ENCODE data around the gene JAML. TPM values are rescaled to one million over a fixed set of nuclear protein-coding genes. Genes with fewer than 3 reads are reported as not detected.

Gene JAML
- total RNA-seq, 6 experiments from 2014 or later = not detected

DNA sequence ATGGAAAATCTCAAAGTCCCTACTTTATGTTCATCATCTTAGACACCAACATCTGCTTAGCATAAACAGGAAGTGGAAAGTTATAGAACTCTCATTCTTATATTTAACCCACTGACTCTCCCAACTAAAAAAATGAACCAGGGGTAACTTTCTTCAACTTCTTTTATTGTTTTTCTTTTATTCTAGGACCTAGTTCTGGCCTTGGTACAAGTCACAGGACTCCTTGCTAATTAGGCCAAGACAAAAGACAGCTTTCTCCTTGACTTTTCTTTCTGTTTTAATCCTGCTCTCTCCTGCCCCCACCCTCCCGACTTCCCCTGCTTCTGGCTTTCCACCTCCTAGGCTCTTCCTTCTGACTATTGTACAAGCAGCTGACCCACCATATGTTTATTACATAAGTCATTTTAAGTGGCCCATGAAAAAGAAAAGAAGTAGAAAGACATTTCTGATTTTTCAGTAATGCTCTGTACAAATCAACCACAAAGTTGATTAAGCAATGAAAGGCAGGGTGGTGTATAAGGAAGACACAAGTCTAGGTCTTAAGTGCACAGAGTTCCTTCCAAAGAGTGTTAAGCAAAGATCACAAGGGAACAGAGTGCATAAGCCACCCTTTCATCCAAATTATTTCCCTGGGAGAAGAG lies 18.3 kb downstream of the JAML start:
- Mint-ChIP-seq H3K36me3 (ENCODE audit: low read depth) (no peaks in the 10 kb centered on the region), H3K9me3 (no peaks in the 10 kb centered on the region), H3K27me3 (ENCODE audit: insufficient read depth) (peaks cover 18% of the 10 kb centered on the region), H3K4me1 (ENCODE audit: low read depth) (no peaks in the 10 kb centered on the region), H3K4me3 (no peak overlapping the region), H3K27ac (no peak overlapping the region)
- no peak for DNase-seq
- TF ChIP-seq CTCF (IDR thresholded peaks at IDR 0.05) = no peak

DNA sequence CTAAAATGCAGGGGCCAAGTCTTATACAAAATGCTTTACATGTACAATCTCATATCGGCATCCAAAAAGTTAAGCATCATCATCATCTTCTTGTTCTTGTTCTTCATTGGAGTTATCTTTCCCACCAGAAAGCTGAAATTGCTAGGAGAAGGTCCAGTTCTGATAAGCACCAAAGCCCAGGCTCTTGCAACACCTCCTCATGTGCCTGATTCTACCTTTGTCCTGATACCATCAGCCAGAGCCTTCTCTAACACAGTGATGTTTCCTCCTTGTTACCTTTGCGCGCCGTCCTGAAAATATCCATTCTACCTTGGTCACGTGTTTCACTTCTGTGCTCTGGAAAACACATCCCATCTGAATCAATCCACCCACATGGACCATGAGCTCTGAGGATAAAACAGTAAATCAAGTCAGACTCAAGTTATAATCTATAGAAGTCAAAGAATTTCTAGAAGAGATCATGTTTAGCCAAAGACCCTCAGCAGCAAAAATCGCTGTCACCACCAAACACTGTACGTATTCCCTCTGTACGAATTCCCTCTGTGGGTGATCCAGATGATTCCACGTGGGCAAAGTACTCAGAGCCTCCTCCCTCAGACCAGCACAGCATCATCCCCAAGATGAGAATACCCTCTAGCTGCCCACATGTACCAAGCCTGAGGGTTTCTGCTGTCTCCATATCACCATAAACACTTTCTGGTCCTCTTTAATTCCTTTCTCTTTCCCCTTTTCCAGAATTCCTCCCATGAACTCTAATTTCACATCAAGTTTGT lies 19.0 kb downstream of the JAML start:
- Mint-ChIP-seq H3K36me3 (ENCODE audit: low read depth) (no peaks in the 10 kb centered on the region), H3K9me3 (no peaks in the 10 kb centered on the region), H3K27ac (no peak overlapping the region), H3K27me3 (ENCODE audit: insufficient read depth) (peaks cover 15% of the 10 kb centered on the region), H3K4me3 (no peak overlapping the region), H3K4me1 (ENCODE audit: low read depth) (no peaks in the 10 kb centered on the region)
- TF ChIP-seq CTCF (IDR thresholded peaks at IDR 0.05) = no peak
- DNase-seq = no peak

GRCh38 chr11:118202599-118203422 lies 22.0 kb downstream of the JAML start:
- H3K27me3 Mint-ChIP-seq (ENCODE audit: insufficient read depth) = peaks cover 11% of the 10 kb centered on the region
- no peak for TF ChIP-seq CTCF (IDR thresholded peaks at IDR 0.05)
- no peak for DNase-seq
- H3K4me1 Mint-ChIP-seq (ENCODE audit: low read depth) = 0 out of 2 replicates have a peak, but pooled peaks cover 4% of the 10 kb centered on the region
- H3K36me3 Mint-ChIP-seq (ENCODE audit: low read depth) = no peaks in the 10 kb centered on the region
- H3K9me3 Mint-ChIP-seq = no peaks in the 10 kb centered on the region
- no peak overlapping the region for H3K27ac Mint-ChIP-seq
- H3K4me3 Mint-ChIP-seq = no peak overlapping the region

- Mint-ChIP-seq H3K4me1 (ENCODE audit: low read depth) (0 out of 2 replicates have a peak, but pooled peaks cover 4% of the 10 kb centered on the region), H3K9me3 (no peaks in the 10 kb centered on the region), H3K36me3 (ENCODE audit: low read depth) (no peaks in the 10 kb centered on the region), H3K27me3 (ENCODE audit: insufficient read depth) (peaks cover 12% of the 10 kb centered on the region), H3K27ac (no peak overlapping the region), H3K4me3 (no peak overlapping the region)
- no peak for DNase-seq
- no peak for TF ChIP-seq CTCF (IDR thresholded peaks at IDR 0.05)
Observed at GRCh38 chr11:118201966-118202365, 22.8 kb downstream of the JAML start.

DNA sequence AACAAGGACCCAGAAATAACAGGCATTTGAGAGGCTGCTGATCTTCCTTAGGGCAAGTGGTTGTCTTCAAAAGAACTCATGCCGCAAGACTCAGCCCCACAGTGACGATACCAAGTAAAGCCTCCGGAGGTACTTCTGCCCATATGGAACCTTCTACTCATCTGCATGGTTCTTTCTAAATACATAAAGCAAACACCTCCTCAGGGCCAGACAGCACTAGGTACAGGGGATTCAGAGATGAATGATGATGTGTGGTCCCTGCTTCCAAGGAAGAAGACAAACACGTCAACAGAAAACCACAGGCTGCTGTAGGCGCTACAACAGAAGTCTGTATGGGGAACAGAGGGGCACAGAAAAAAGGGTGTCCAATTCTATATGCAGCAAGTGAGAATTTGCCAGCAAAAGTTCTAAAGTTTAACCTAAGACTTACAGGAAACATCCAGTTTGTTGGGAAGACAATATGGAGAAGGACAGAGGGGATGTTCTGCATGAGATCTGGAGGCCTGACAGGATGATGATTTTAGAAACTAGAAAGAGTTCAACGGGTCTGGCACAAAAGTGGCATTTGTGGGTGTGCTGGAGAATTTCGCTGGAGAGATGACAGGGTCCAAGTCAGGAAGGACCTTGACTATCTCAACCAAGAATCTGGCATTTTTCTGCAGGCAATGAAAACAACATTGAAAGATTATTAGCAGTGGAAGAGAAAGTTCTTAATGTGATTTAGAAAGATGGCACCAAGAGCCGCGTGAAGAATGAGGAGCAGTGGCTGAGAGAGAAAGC lies 23.7 kb downstream of the JAML start:
- peaks cover 14% of the 10 kb centered on the region for H3K27me3 Mint-ChIP-seq (ENCODE audit: insufficient read depth)
- no peaks in the 10 kb centered on the region for H3K9me3 Mint-ChIP-seq
- DNase-seq = no peak
- H3K4me3 Mint-ChIP-seq = no peak overlapping the region
- no peak for TF ChIP-seq CTCF (IDR thresholded peaks at IDR 0.05)
- H3K36me3 Mint-ChIP-seq (ENCODE audit: low read depth) = no peaks in the 10 kb centered on the region
- 0 out of 2 replicates have a peak, but pooled peaks cover 4% of the 10 kb centered on the region for H3K4me1 Mint-ChIP-seq (ENCODE audit: low read depth)
- no peak overlapping the region for H3K27ac Mint-ChIP-seq
